Measurements from ENCODE around the gene PLXNA1.

PLXNA1 gene

DNA sequence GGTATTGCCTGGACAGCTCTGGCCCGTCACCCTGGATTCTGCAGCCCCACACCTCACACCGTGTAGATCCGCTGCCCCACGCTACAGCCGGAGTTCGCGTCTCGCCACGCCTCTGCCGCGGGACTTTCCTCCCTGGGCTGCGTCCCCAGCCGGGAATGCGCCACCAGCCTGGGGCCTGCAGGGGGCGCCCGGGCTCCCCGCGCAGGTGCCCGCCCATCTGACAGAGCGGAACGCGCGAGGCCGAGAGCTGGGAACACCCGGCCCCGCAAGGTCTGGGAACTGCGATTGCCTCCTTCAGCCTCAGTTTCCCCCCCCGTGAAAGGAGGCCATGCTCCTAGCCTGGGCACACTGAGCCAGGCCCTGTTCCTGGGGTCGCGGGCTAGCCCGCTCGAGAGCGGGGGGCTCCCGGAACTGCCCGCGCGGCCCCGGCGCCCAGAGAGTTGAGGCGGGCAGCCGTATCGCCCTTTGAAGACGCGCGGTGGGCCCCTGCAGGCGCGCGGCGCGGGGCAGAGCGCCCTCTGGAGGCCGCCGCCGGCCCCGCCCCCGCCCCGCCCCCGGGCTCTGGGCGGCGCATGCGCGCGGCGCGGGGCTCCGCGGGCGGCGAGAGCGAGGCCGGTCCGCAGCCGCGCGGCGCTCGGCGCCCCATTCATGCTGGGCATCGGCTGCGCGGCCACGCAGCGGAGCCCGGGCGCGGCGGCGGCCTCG, at the start of gene PLXNA1:
TSS of gene PLXNA1 (plus strand) at position 645 of the 705 bp plus-strand sequence. CDS start 5,479 bp downstream, outside the sequence.
- Histone ChIP-seq H3K9ac (ENCODE audit: low read length) (peak within 1 kb of the TSS; percentile 87), H3K36me3 (replicated peaks; ENCODE audit: insufficient read depth, low read length) (no peaks in the 10 kb centered on the region), H3K27me3 (replicated peaks; ENCODE audit: insufficient read depth, low read length) (no peaks in the 10 kb centered on the region), H3K4me2 (ENCODE audit: low read depth, low read length) (peak within 1 kb of the TSS; percentile 85), H4K20me1 (ENCODE audit: insufficient read depth, low read length) (no peaks in the 10 kb centered on the region), H3F3A (ENCODE audit: insufficient read depth, low read length) (no peaks in the 10 kb centered on the region), H3K27ac (ENCODE audit: low read length) (peak within 1 kb of the TSS; percentile 69; the same call in 1 of the 2 replicates), H3K4me3 (ENCODE audit: low read length) (peak within 1 kb of the TSS; percentile 64), H3K4me1 (ENCODE audit: low read length) (no peaks in the 10 kb centered on the region; the same call in 1 of the 2 replicates), H3K79me2 (ENCODE audit: low read length) (peaks cover 28% of the 10 kb centered on the region), H2AFZ (ENCODE audit: low read length) (peak within 1 kb of the TSS; percentile 93), H3K9me2 (replicated peaks; ENCODE audit: insufficient read depth, low read length) (no peaks in the 10 kb centered on the region), H3K9me3 (replicated peaks; ENCODE audit: insufficient read depth, low read length) (no peaks in the 10 kb centered on the region)
- TF ChIP-seq EZH2phosphoT487 (IDR thresholded peaks at IDR 0.05; ENCODE audit: low read length) (no peak), EZH2 (optimal IDR thresholded peaks at IDR 0.05; ENCODE audit: low read depth, low read length) (no peak)
- TF ChIP-seq, protein P1, sequence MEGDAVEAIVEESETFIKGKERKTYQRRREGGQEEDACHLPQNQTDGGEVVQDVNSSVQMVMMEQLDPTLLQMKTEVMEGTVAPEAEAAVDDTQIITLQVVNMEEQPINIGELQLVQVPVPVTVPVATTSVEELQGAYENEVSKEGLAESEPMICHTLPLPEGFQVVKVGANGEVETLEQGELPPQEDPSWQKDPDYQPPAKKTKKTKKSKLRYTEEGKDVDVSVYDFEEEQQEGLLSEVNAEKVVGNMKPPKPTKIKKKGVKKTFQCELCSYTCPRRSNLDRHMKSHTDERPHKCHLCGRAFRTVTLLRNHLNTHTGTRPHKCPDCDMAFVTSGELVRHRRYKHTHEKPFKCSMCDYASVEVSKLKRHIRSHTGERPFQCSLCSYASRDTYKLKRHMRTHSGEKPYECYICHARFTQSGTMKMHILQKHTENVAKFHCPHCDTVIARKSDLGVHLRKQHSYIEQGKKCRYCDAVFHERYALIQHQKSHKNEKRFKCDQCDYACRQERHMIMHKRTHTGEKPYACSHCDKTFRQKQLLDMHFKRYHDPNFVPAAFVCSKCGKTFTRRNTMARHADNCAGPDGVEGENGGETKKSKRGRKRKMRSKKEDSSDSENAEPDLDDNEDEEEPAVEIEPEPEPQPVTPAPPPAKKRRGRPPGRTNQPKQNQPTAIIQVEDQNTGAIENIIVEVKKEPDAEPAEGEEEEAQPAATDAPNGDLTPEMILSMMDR (IDR thresholded peaks at IDR 0.05; ENCODE audit: low read length): peak; percentile 91
- peak; percentile 86 for DNase-seq

DNA sequence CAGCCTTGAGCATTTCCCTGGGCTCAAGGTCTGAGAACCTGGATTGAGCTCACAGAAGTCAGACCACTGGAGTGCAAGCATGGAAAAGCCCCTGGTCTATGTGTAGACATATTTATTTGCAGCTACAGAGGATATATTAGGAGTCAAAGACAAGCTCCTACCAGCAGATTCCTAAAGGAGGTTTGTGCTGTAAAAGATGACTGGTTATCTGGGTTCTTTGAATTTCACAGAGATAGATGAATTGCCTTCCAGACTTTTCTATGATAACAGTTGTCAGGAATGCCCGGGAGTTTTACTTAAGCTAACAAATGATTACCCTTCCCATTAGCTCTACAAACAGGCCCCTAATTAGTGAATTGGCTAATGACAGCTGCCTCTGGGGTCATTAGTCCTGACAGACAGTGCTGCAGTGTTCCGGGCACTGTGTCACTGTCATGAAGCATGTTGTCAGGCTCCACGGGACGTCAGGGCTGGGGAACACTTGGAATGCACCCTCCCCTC, 48.8 kb upstream of the PLXNA1 start:
- Histone ChIP-seq H2AFZ (ENCODE audit: low read length) (no peak overlapping the region), H3K36me3 (replicated peaks; ENCODE audit: insufficient read depth, low read length) (no peaks in the 10 kb centered on the region), H3K27ac (ENCODE audit: low read length) (no peak overlapping the region), H3K9me2 (replicated peaks; ENCODE audit: insufficient read depth, low read length) (no peaks in the 10 kb centered on the region), H3F3A (ENCODE audit: insufficient read depth, low read length) (no peaks in the 10 kb centered on the region), H3K27me3 (replicated peaks; ENCODE audit: insufficient read depth, low read length) (no peaks in the 10 kb centered on the region), H3K4me1 (ENCODE audit: low read length) (no peaks in the 10 kb centered on the region), H4K20me1 (ENCODE audit: insufficient read depth, low read length) (no peaks in the 10 kb centered on the region), H3K79me2 (ENCODE audit: low read length) (no peaks in the 10 kb centered on the region), H3K4me3 (ENCODE audit: low read length) (no peak overlapping the region), H3K9me3 (replicated peaks; ENCODE audit: insufficient read depth, low read length) (no peaks in the 10 kb centered on the region), H3K4me2 (ENCODE audit: low read depth, low read length) (no peak overlapping the region), H3K9ac (ENCODE audit: low read length) (no peak overlapping the region)
- TF ChIP-seq EZH2 (optimal IDR thresholded peaks at IDR 0.05; ENCODE audit: low read depth, low read length) (no peak), EZH2phosphoT487 (IDR thresholded peaks at IDR 0.05; ENCODE audit: low read length) (no peak)
- TF ChIP-seq, protein P1 (IDR thresholded peaks at IDR 0.05; ENCODE audit: low read length): no peak
- DNase-seq: no peak

DNA sequence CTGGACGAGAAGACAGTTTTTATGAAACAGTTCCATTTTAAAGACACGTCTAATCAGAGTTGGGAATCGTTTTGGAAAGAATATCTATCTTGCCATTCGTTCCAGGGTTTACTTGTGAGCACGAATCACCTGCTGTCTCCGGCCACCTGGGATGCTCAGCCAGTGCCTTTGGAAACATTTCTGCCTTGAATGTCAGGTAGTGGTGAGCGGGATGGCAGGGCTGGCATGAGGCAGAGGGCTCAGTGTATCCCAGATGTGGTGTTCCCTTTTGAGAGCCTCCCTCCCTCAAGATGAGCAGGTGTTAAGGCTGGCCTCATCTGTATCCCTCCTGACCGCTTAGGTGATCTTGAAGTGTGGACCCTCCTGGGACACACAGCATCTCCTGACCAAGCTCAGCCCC, 47.9 kb upstream of the PLXNA1 start:
- Histone ChIP-seq H3F3A (ENCODE audit: insufficient read depth, low read length) (no peaks in the 10 kb centered on the region), H3K27me3 (replicated peaks; ENCODE audit: insufficient read depth, low read length) (no peaks in the 10 kb centered on the region), H3K4me2 (ENCODE audit: low read depth, low read length) (no peak overlapping the region), H3K4me3 (ENCODE audit: low read length) (no peak overlapping the region), H3K36me3 (replicated peaks; ENCODE audit: insufficient read depth, low read length) (no peaks in the 10 kb centered on the region), H3K79me2 (ENCODE audit: low read length) (no peaks in the 10 kb centered on the region), H3K9me2 (replicated peaks; ENCODE audit: insufficient read depth, low read length) (no peaks in the 10 kb centered on the region), H2AFZ (ENCODE audit: low read length) (no peak overlapping the region), H3K9ac (ENCODE audit: low read length) (no peak overlapping the region), H3K4me1 (ENCODE audit: low read length) (no peaks in the 10 kb centered on the region), H3K27ac (ENCODE audit: low read length) (no peak overlapping the region), H4K20me1 (ENCODE audit: insufficient read depth, low read length) (no peaks in the 10 kb centered on the region), H3K9me3 (replicated peaks; ENCODE audit: insufficient read depth, low read length) (no peaks in the 10 kb centered on the region)
- no peak for DNase-seq
- no peak for TF ChIP-seq EZH2 (optimal IDR thresholded peaks at IDR 0.05; ENCODE audit: low read depth, low read length)
- TF ChIP-seq EZH2phosphoT487 (IDR thresholded peaks at IDR 0.05; ENCODE audit: low read length): no peak

Measured in MM.1S (cell line).